Measurements from ENCODE around the gene HOXB6.

Gene HOXB6

GRCh38 chr17:48623583-48623982, 18.8 kb upstream of the HOXB6 start:
- DNase-seq: peak; percentile 55

GRCh38 chr17:48622857-48623256, 18.1 kb upstream of the HOXB6 start:
- peak; percentile 58 for DNase-seq

GRCh38 chr17:48621410-48622392, 16.9 kb upstream of the HOXB6 start:
- DNase-seq: peak; percentile 70

DNA sequence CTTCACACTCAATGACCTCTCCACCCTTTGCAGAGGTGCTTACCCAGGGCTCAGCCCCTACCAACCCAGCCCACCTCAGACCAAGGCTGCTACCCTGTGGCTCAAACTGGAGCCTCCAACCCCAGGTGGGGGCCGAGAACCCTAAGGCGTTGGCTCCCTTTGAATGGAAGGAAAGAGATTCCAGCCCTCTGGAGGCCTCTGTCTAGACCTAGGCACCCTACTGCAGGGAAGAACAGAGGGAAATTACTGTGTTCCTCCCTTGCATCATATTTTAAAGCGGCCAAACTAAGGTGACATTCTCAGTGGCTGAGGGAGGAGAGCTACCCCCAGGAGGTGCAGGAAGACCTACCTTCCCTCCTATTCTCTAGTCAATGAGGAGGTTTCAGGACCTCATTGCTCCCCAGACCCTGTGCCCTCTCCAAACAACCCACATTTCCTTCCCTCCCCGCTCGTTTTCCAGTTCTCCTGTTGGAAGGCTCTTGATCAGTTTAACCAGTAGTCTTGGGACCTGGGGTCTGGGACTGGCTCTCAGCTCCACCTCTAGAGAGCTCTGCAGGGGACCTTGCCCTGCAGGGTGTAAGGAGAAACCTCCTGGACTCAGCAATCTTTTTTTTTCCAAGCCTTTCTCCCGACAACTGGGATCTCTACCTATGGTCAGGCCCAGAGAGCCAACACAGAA, 15.8 kb upstream of the HOXB6 start:
- DNase-seq: peak; percentile 69

DNA sequence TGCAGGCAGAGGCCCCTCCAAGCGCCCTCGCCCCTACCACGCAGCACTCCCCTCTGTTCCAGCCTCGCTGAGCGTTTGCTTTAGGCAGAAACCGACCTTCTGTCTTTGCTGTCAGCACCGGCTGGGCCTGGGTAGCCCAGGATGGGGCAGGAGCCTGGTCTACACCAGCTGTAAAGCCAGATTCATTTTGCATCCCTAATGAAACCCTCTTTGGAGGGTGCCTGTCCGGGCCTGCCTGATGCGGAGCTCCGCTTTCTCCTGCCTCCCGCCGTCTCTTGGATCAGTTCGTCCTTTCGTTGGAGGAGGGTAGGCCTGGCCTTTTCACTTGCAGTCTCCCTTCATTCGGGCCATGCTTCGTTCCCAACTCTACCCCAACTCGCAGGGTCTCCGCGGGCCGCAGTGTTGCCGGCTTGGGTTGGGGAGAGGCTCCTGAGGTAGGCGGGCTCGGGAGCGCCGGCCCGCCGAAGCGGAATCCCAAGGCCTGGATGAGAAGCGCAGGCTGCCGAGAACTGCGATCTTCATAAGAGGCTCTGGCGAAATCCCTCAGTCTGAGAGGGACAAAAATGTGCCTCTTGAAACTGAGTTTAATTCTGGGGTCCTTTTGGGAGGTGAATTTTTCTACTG, 15.2 kb upstream of the HOXB6 start:
- DNase-seq: peak; percentile 87

- peak; percentile 90 for DNase-seq
These were observed 13.6 kb upstream of the HOXB6 start for GRCh38 chr17:48618256-48618896.

DNA sequence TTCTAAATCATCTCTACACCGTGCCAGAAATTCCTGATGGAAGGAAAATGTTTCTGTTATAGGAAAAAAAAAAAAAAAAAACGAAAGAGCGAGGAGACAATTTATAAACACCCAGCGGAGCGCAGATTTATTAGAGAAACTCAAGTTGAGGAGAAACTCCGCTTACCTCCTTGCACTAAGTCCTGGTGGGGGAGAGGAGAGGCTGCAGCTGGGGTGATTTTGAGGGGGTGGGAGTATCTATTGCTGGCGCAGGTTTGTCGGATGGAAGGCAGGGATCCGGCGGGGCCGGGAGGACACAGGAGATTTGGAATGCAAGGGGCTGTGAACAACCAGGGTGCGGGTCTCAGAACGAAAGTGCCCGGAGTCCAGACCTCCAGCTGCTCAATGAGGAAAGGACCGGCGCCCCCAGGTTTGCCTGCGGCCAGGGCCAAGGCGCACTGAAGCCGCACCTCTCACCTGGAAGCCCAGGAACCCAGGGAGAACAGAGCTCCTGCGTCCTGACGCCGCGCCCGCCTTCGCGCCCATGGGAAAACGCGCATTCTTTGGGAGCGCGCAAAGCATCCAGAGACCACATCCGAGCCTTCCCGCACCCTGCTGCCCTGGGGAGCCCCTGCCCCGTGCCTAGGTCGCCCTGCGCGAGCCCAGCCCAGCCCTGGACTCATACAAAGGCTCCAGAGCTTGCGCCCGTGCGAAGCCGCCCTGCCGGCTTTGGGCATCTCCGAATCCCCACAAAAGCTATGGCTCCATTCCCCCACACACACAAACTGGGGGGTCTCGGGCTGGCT, 12.9 kb upstream of the HOXB6 start:
- peak; percentile 86 for DNase-seq

DNA sequence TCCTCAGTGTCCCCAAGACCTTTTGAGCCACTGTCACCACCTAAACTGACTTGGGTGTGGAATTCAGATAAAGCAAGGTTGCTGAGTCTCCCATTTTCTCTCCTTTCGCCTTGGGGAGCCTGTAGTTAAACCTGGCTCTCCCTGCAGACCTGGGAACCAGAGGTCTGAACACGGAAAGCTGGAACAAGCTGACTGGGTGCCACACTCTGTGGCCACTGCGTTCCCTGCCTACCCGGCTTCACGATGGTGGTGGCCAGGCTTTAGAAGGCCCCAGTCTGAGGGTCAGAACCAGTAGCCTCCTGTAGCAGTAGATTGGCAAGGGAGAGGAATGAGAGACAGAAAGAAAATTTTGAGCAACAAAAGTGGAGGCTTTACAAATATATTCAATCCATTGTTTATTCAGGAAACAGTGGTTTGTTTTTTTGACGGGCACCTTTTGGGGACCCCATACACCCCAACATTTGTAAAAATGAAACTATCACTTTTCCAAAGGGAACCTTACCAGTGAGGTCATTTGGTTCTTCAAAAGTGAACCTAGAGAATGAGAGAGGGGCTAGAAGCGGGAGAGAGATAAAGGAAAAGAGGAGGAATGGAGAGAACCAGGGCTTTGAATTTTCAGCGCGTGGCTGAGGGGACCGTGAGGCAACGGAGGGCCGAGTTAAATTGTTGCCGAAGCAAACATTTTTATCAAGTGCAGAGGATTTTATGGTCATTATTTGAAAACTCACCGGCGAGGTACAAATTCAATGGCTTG, 12.1 kb upstream of the HOXB6 start:
- DNase-seq: peak; percentile 68

- DNase-seq: peak; percentile 77
These were observed 11.4 kb upstream of the HOXB6 start for GRCh38 chr17:48615963-48616716.

GRCh38 chr17:48615047-48615962, 10.5 kb upstream of the HOXB6 start, which contains the start of gene HOXB8:
TSS of gene HOXB8 (minus strand) at chr17:48615292. CDS start at chr17:48614704, 588 bp downstream.
- peak; percentile 72 for DNase-seq

DNA sequence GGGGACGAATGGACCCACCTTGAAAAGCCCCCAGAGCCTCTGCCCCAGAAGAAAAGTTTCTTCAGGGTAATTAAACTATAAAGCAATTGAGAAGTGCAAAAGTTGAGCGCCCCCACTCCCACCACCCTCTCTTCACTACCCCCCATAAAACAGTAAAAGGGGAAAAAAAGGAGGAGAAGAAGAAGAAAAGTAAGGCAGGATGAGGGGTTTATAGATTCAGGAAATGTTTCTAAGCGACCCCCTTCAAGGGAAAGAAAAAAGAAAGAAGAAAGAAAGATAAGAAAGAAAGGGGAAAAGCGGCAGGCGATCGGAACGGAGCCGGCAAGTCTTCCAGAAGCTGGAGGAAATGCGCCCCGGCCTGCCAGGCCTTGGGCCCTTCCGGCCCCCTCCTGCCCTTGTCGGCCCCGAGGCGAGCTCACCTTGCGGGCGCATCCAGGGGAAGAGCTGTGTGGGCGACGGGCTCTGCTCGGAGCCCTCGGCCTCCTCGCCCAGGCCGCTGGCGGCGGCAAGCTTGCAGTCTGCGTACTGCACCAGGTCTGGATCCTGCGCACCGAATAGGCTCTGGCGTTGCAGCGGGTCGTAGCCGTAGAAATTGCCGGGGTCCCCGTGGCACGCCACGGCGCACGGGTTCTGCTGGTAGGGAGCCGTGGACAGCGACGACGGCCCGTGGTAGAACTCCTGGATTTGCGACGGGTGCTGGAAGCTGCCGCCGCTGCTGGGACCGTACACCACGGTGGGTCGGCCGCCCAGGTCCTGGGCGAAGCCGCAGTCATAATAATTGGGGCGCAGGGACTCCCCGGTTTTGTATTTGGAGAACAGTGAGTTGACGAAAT, 9.3 kb upstream of the HOXB6 start:
- peak; percentile 90 for DNase-seq

DNA sequence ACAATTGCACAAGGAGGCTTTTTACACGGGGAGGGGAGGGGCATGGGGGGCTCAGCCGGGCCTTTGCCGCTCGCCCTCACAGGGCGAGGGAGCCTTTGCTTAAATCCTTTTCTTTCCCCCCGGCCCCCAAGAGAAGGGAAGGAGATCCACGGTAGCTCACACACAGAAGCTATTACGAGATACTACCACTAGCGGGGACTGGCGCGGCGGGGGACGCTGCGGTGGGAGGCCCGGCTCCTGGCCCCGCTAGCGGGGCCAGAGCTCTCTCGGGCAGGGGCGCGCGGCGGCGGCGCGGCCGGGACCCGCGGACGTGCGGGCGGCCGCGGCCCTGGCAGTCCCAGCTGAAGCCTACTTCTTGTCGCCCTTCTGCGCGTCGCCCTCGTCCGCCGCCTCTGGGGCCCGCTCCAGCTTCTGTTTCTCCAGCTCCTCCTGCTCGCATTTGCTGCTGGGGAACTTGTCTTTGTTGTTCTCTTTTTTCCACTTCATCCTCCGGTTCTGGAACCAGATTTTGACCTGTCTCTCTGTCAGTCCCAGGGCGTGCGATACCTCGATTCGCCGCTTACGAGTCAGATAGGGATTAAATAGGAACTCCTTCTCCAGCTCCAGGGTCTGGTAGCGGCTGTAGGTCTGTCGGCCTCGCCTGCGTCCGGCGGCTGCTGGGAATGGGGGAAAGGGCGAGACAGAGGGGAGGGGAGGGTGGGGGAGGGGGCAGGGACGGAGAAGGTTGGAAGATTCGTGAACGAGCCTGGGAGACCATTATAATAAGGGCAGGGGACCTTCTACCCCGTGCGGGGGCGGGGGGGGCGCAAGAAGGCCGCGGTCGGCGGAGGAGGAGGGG, 8.3 kb upstream of the HOXB6 start:
- peak; percentile 74 for DNase-seq

GRCh38 chr17:48612456-48612853, 7.7 kb upstream of the HOXB6 start:
- peak; percentile 73 for DNase-seq

GRCh38 chr17:48611681-48612455, 7.1 kb upstream of the HOXB6 start:
- DNase-seq: peak; percentile 89

GRCh38 chr17:48611213-48611612, 6.4 kb upstream of the HOXB6 start:
- DNase-seq: no peak
